ENCODE data around the gene LNPEP. TPM values are rescaled to one million over a fixed set of nuclear protein-coding genes. Genes with fewer than 3 reads are reported as not detected.
A peak's percentile ranks its signal among the peaks of the same experiment; 100 is the strongest.

The LNPEP gene
- total and polyA plus RNA-seq, 10 of the 15 experiments (the other 5 are each of a cell fraction or from before 2014, with no cell fraction given) = 5.6 to 54.9 (median 25.0) TPM

GRCh38 chr5:96940586-96940985 is 4.7 kb downstream of the LNPEP start:
- DNase-seq (ENCODE audit: low read depth, low spot score) (no peak), ATAC-seq (no peak), FAIRE-seq (no peak)
- Histone ChIP-seq H3K27ac (ENCODE audit: control insufficient read depth, insufficient read depth) (no peak overlapping the region), H3K9ac (ENCODE audit: control insufficient read depth, insufficient read depth, low read length) (no peak overlapping the region), H2AFZ (ENCODE audit: control insufficient read depth, low read depth, low read length) (no peak overlapping the region), H3K4me1 (ENCODE audit: control insufficient read depth, insufficient read depth, low read length) (peaks cover 5% of the 10 kb centered on the region; the same call in 1 of the 2 replicates), H3K79me2 (ENCODE audit: control insufficient read depth, insufficient read depth, low read length) (peaks cover 94% of the 10 kb centered on the region), H3K4me3 (peak overlapping the region; percentile 40), H3K4me2 (ENCODE audit: control insufficient read depth, insufficient read depth) (0 out of 2 replicates have a peak overlapping the region, but pooled peaks have one; percentile 13), H3K36me3 (ENCODE audit: control insufficient read depth in 2 of 2, insufficient read depth in 2 of 2, low read length in 1 of 2) (peaks cover 0 to 5% of the 10 kb centered on the region in 2 experiments; a peak in 2 of 4 replicates), H4K20me1 (ENCODE audit: control insufficient read depth, insufficient read depth) (no peaks in the 10 kb centered on the region; the same call in 1 of the 2 replicates), H3K27me3 (replicated peaks in 1 of 2; ENCODE audit: control insufficient read depth in 2 of 2, insufficient read depth in 2 of 2, low read length in 1 of 2) (no peaks in the 10 kb centered on the region), H3K9me3 (replicated peaks; ENCODE audit: control insufficient read depth, insufficient read depth, low read length) (no peaks in the 10 kb centered on the region)
- SMC1A ChIA-PET (ENCODE audit: uncharacterized antibody, unreplicated experiment) = interaction anchor here (0.7 to 4.3 kb wide), 14 partner anchors 8 to 202 kb away, joined by 3 to 25 read pairs (median 5); partner anchors contain the start of genes ERAP2 and LIX1
- 85% methylated on average over 3 of the region's 3 CpGs for WGBS (ENCODE audit: insufficient coverage, insufficient replicate concordance, low lambda C conversion rate, missing lambda C conversion rate)
- POLR2A ChIA-PET = interaction anchor here (0.6 to 7.5 kb wide), 3 partner anchors 20 to 70 kb away, joined by 3 to 65 read pairs (median 3); no protein-coding TSS in a partner anchor
- CTCF ChIA-PET = interaction anchor here (1.0 to 1.9 kb wide), 6 partner anchors 21 to 224 kb away, joined by 3 to 17 read pairs (median 4); no protein-coding TSS in a partner anchor
- intact Hi-C loops (cut with micrococcal nuclease; ENCODE audit: unreplicated experiment) (no loop called here), in situ Hi-C loops (cut with MboI) (no loop called here)
- BruUV-seq (replicated peaks) = TSS peak; percentile 7
- RAD21 ChIA-PET (ENCODE audit: unreplicated experiment) = interaction anchor here (1.3 to 2.4 kb wide), 8 partner anchors 11 to 221 kb away, joined by 3 to 10 read pairs (median 4); no protein-coding TSS in a partner anchor
- TF ChIP-seq CBFB (IDR thresholded peaks at IDR 0.05; ENCODE audit: low read depth) (no peak), CBX3 (IDR thresholded peaks at IDR 0.05; ENCODE audit: borderline replicate concordance, low read depth) (no peak), CUX1 (IDR thresholded peaks at IDR 0.05; ENCODE audit: insufficient replicate concordance, low read depth, low read length) (no peak), POLR2AphosphoS2 (IDR thresholded peaks at IDR 0.05; ENCODE audit: low read depth, low read length) (no peak), BRCA1 (IDR thresholded peaks at IDR 0.05; ENCODE audit: low read depth, low read length) (no peak), USF2 (IDR thresholded peaks at IDR 0.05; ENCODE audit: borderline replicate concordance, low read depth, low read length) (no peak), REST (IDR thresholded peaks at IDR 0.05; ENCODE audit: low read depth, low read length) (no peak), NFYB (IDR thresholded peaks at IDR 0.05; ENCODE audit: insufficient read depth, low read depth, low read length) (no peak), NKRF (conservative IDR thresholded peaks at IDR 0.05) (no peak), HDAC6 (IDR thresholded peaks at IDR 0.05; ENCODE audit: unreplicated experiment) (no peak), RAD51 (IDR thresholded peaks at IDR 0.05) (no peak)

All from GM12878 (cell line).